Breast epithelium (tissue), 3 donors: ENCODE measurements around the gene MAPRE2.

Experiments
- POLR2A ChIP-seq: fragments of 450-650 bp; IDR thresholded peaks from one replicate; pipeline ENCODE4 v1.6.1; 2016; ENCODE audit warnings: antibody characterized with exemption, mild to moderate bottlenecking, moderate library complexity
- POLR2AphosphoS5 ChIP-seq, 3 donors: sonication (generic); formaldehyde crosslinking; IDR thresholded peaks; one replicate each; pipeline ENCODE4 v1.6.1; 2017; ENCODE audit warnings: antibody characterized with exemption in 3 of 3
- TF ChIP-seq, protein P1 (sequence below), 3 donors: fragments of 450-650 bp; IDR thresholded peaks; one replicate each; pipeline ENCODE4 v1.5.1; 2016 to 2017; ENCODE audit warnings: antibody characterized with exemption in 3 of 3, mild to moderate bottlenecking in 3 of 3, moderate library complexity in 3 of 3

DNA sequence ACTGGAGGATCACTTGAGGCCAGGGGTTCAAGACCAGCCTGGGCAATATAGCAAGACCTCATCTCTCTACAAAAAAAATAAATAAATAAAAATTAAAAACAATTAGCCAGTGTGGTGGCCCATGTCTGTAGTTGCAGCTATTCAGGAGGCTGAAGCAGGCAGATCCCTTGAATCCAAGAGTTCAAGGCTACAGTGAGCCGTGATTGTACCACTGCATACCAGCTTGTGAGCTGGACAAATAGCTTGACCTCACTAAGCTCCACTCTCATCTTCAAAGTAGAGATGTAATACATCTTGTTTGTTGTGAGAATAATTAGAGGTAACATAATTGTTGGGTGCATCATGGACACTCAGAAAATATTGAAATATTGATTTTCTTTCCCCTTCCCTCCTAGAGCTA lies 31.1 kb upstream of the MAPRE2 start:
- TF ChIP-seq, protein P1, sequence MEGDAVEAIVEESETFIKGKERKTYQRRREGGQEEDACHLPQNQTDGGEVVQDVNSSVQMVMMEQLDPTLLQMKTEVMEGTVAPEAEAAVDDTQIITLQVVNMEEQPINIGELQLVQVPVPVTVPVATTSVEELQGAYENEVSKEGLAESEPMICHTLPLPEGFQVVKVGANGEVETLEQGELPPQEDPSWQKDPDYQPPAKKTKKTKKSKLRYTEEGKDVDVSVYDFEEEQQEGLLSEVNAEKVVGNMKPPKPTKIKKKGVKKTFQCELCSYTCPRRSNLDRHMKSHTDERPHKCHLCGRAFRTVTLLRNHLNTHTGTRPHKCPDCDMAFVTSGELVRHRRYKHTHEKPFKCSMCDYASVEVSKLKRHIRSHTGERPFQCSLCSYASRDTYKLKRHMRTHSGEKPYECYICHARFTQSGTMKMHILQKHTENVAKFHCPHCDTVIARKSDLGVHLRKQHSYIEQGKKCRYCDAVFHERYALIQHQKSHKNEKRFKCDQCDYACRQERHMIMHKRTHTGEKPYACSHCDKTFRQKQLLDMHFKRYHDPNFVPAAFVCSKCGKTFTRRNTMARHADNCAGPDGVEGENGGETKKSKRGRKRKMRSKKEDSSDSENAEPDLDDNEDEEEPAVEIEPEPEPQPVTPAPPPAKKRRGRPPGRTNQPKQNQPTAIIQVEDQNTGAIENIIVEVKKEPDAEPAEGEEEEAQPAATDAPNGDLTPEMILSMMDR (IDR thresholded peaks at IDR 0.05), result no peak
- no peak for TF ChIP-seq POLR2AphosphoS5 (IDR thresholded peaks at IDR 0.05)
- no peak for TF ChIP-seq POLR2A
